ENCODE data around the gene TMEM243. TPM values are rescaled to one million over a fixed set of nuclear protein-coding genes. Genes with fewer than 3 reads are reported as not detected.
"Not testable (repeated sequence)": the region's sequence is repeated elsewhere in the genome, so short reads cannot be mapped to it uniquely, and the experiment has no call there.

Gene TMEM243
- total and polyA plus RNA-seq, 2 experiments from 2014 or later: 47.7 to 49.4 TPM

- no peak for TF ChIP-seq CTCF (IDR thresholded peaks at IDR 0.05; ENCODE audit: poor library complexity)
- peaks cover 73% of the 10 kb centered on the region for H3K79me2 ChIP-seq
- H3K27ac ChIP-seq: no peak overlapping the region
- DNase-seq (ENCODE audit: low spot score): no peak
- H3K4me3 ChIP-seq: no peak overlapping the region
- H4K20me1 ChIP-seq (ENCODE audit: insufficient read depth, poor library complexity, severe bottlenecking): no peaks in the 10 kb centered on the region
- no peaks in the 10 kb centered on the region for H3K4me1 ChIP-seq (ENCODE audit: insufficient read depth)
- H3K27me3 ChIP-seq: no peaks in the 10 kb centered on the region
- no peaks in the 10 kb centered on the region for H3K9me2 ChIP-seq (replicated peaks; ENCODE audit: insufficient read depth)
- H3K36me3 ChIP-seq (replicated peaks; ENCODE audit: insufficient read depth, low read depth): no peaks in the 10 kb centered on the region
- peaks cover 4% of the 10 kb centered on the region for H3K9me3 ChIP-seq (ENCODE audit: low read depth)
- H3K4me2 ChIP-seq: no peak overlapping the region
- H2AFZ ChIP-seq: no peak overlapping the region
- 90% methylated on average over 3 of the region's 3 CpGs for WGBS (ENCODE audit: low lambda C conversion rate, missing lambda C conversion rate)
These were observed 9.0 kb downstream of the TMEM243 start for GRCh38 chr7:87210506-87210905.

- Histone ChIP-seq H3K79me2 (peaks cover 65% of the 10 kb centered on the region), H2AFZ (no peak overlapping the region), H3K36me3 (replicated peaks; ENCODE audit: insufficient read depth, low read depth) (no peaks in the 10 kb centered on the region), H3K9me3 (ENCODE audit: low read depth) (peaks cover 8% of the 10 kb centered on the region), H3K9me2 (replicated peaks; ENCODE audit: insufficient read depth) (no peaks in the 10 kb centered on the region), H3K4me2 (no peak overlapping the region), H3K27me3 (no peaks in the 10 kb centered on the region), H3K4me3 (no peak overlapping the region), H3K27ac (no peak overlapping the region), H4K20me1 (ENCODE audit: insufficient read depth, poor library complexity, severe bottlenecking) (no peaks in the 10 kb centered on the region), H3K4me1 (ENCODE audit: insufficient read depth) (no peaks in the 10 kb centered on the region)
- 92% methylated on average over 16 of the region's 18 CpGs for WGBS (ENCODE audit: low lambda C conversion rate, missing lambda C conversion rate)
- no peak for TF ChIP-seq CTCF (IDR thresholded peaks at IDR 0.05; ENCODE audit: poor library complexity)
- no peak for TF ChIP-seq EZH2 (IDR thresholded peaks at IDR 0.05; ENCODE audit: borderline replicate concordance)
- TF ChIP-seq EZH2phosphoT487 (IDR thresholded peaks at IDR 0.05; ENCODE audit: low read depth, severe bottlenecking, unreplicated experiment): no peak
- DNase-seq (ENCODE audit: low spot score): no peak
These were observed 10.1 kb downstream of the TMEM243 start for GRCh38 chr7:87209295-87209924.

- Histone ChIP-seq H3K4me2 (no peak overlapping the region), H2AFZ (no peak overlapping the region)
These were observed 13.2 kb downstream of the TMEM243 start for GRCh38 chr7:87206361-87206760.

GRCh38 chr7:87205701-87206100 is 13.8 kb downstream of the TMEM243 start:
- not testable (repeated sequence) for H3K9me3 ChIP-seq (ENCODE audit: low read depth); H3K36me3 ChIP-seq (replicated peaks; ENCODE audit: insufficient read depth, low read depth); H4K20me1 ChIP-seq (ENCODE audit: insufficient read depth, poor library complexity, severe bottlenecking); H3K27ac ChIP-seq; H2AFZ ChIP-seq; H3K9me2 ChIP-seq (replicated peaks; ENCODE audit: insufficient read depth); H3K4me2 ChIP-seq; H3K4me1 ChIP-seq (ENCODE audit: insufficient read depth); H3K27me3 ChIP-seq; DNase-seq (ENCODE audit: low spot score); H3K4me3 ChIP-seq
- peaks cover 56% of the 10 kb centered on the region for H3K79me2 ChIP-seq
- WGBS (ENCODE audit: low lambda C conversion rate, missing lambda C conversion rate): 96% methylated on average over 3 of the region's 3 CpGs

More at GRCh38 chr7:87206361-87206760, 13.2 kb downstream of the TMEM243 start:
- H3K4me1 ChIP-seq (ENCODE audit: insufficient read depth): no peaks in the 10 kb centered on the region
- H3K4me3 ChIP-seq: no peak overlapping the region
- no peaks in the 10 kb centered on the region for H3K36me3 ChIP-seq (replicated peaks; ENCODE audit: insufficient read depth, low read depth)
- 95% methylated on average over 1 of the region's 1 CpG for WGBS (ENCODE audit: low lambda C conversion rate, missing lambda C conversion rate)
- H3K9me2 ChIP-seq (replicated peaks; ENCODE audit: insufficient read depth): no peaks in the 10 kb centered on the region
- no peaks in the 10 kb centered on the region for H4K20me1 ChIP-seq (ENCODE audit: insufficient read depth, poor library complexity, severe bottlenecking)
- peaks cover 8% of the 10 kb centered on the region for H3K9me3 ChIP-seq (ENCODE audit: low read depth)
- TF ChIP-seq EZH2 (IDR thresholded peaks at IDR 0.05; ENCODE audit: borderline replicate concordance) (no peak), CTCF (IDR thresholded peaks at IDR 0.05; ENCODE audit: poor library complexity) (no peak), EZH2phosphoT487 (IDR thresholded peaks at IDR 0.05; ENCODE audit: low read depth, severe bottlenecking, unreplicated experiment) (no peak)
- no peak for DNase-seq (ENCODE audit: low spot score)
- no peak overlapping the region for H3K27ac ChIP-seq
- peaks cover 59% of the 10 kb centered on the region for H3K79me2 ChIP-seq
- no peaks in the 10 kb centered on the region for H3K27me3 ChIP-seq
